OCI-LY3 (cell line): ENCODE measurements around the gene CBLN2.

ENCODE experiments used
- H2AFZ ChIP-seq: fragments of 200-600, 300-600 bp; shearing (Covaris generic); 2 replicates; pipeline ENCODE4 v1.6.0; 2014; ENCODE audit warnings: antibody characterized with exemption, low read depth, low read length
- H3K27ac ChIP-seq: fragments of 200-600, 300-600 bp; sonication (generic); 2 replicates; pipeline ENCODE4 v1.5.1; 2014; ENCODE audit warnings: mild to moderate bottlenecking, low read length, moderate library complexity, mixed read lengths
- H3K27me3 ChIP-seq: fragments of 200-600, 300-600 bp; sonication (generic); 2 replicates; pipeline ENCODE4 v1.6.1; 2014; ENCODE audit warnings: low read depth, low read length, mixed read lengths
- H3K36me3 ChIP-seq: fragments of 200-600, 300-600 bp; sonication (generic); replicated peaks from 2 replicates; pipeline ENCODE3; 2014; ENCODE audit warnings: low read depth, low read length, mixed read lengths
- H3K4me1 ChIP-seq: fragments of 300-600, 200-600 bp; sonication (generic); 2 replicates; pipeline ENCODE4 v1.6.1; 2014; ENCODE audit warnings: low read length, mixed read lengths
- H3K4me2 ChIP-seq: fragments of 200-600, 300-600 bp; sonication (generic); 2 replicates; pipeline ENCODE4 v1.6.1; 2014; ENCODE audit warnings: low read length, mixed read lengths
- H3K4me3 ChIP-seq: fragments of 300-600, 200-600 bp; sonication (generic); 2 replicates; pipeline ENCODE4 v1.5.1; 2014; ENCODE audit warnings: antibody characterized with exemption, mild to moderate bottlenecking, low read length, moderate library complexity
- H3K79me2 ChIP-seq: fragments of 300-600, 200-600 bp; shearing (Covaris generic); 2 replicates; pipeline ENCODE4 v1.6.1; 2014; ENCODE audit warnings: mild to moderate bottlenecking, low read length, mixed read lengths
- H3K9ac ChIP-seq: fragments of 300-600, 200-600 bp; shearing (Covaris generic); 2 replicates; pipeline ENCODE4 v1.6.0; 2014; ENCODE audit warnings: mild to moderate bottlenecking, low read length, moderate library complexity
- H3K9me3 ChIP-seq: fragments of 200-600, 300-600 bp; shearing (Covaris generic); 2 replicates; pipeline ENCODE4 v1.6.1; 2014; ENCODE audit warnings: low read length, mixed read lengths; ENCODE audit not compliant: insufficient read depth
- H4K20me1 ChIP-seq: fragments of 200-600, 300-600 bp; sonication (generic); 2 replicates; pipeline ENCODE4 v1.6.1; 2016; ENCODE audit warnings: low read length, mixed read lengths; ENCODE audit not compliant: insufficient read depth
- CTCF ChIP-seq: fragments of 200-600, 300-600 bp; sonication (generic); IDR thresholded peaks from 2 replicates; pipeline ENCODE4 v1.5.1; 2014; ENCODE audit warnings: antibody characterized with exemption, low read length, low read depth
- EZH2phosphoT487 ChIP-seq: fragments of 200-600 bp; shearing (Covaris generic); IDR thresholded peaks from 2 replicates; pipeline ENCODE4 v1.6.1; 2018; ENCODE audit warnings: antibody characterized with exemption, mixed run types, low read depth

CBLN2 gene

GRCh38 chr18:72539901-72540300 lies 4.2 kb downstream of the CBLN2 start:
- no peak overlapping the region for H2AFZ ChIP-seq
- H3K4me2 ChIP-seq = no peak overlapping the region
- no peaks in the 10 kb centered on the region for H3K27me3 ChIP-seq

GRCh38 chr18:72530622-72531021 lies 13.5 kb downstream of the CBLN2 start:
- TF ChIP-seq CTCF (peak; percentile 89), EZH2phosphoT487 (no peak)
- H3K36me3 ChIP-seq = no peaks in the 10 kb centered on the region
- H3K27me3 ChIP-seq = no peaks in the 10 kb centered on the region
- H3K9ac ChIP-seq = no peak overlapping the region
- H3K9me3 ChIP-seq = no peaks in the 10 kb centered on the region
- no peak overlapping the region for H3K27ac ChIP-seq
- H2AFZ ChIP-seq = no peak overlapping the region
- peaks cover 8% of the 10 kb centered on the region for H3K4me1 ChIP-seq
- H4K20me1 ChIP-seq = no peaks in the 10 kb centered on the region
- H3K4me2 ChIP-seq = peak overlapping the region; percentile 6; the same call in 1 of the 2 replicates
- H3K79me2 ChIP-seq = no peaks in the 10 kb centered on the region
- H3K4me3 ChIP-seq = no peak overlapping the region

More at GRCh38 chr18:72539901-72540300, 4.2 kb downstream of the CBLN2 start:
- no peaks in the 10 kb centered on the region for H4K20me1 ChIP-seq
- H3K9me3 ChIP-seq = no peaks in the 10 kb centered on the region
- no peaks in the 10 kb centered on the region for H3K4me1 ChIP-seq
- no peak overlapping the region for H3K27ac ChIP-seq
- H3K36me3 ChIP-seq = no peaks in the 10 kb centered on the region
- TF ChIP-seq EZH2phosphoT487 (no peak), CTCF (no peak)
- no peaks in the 10 kb centered on the region for H3K79me2 ChIP-seq
- H3K9ac ChIP-seq = no peak overlapping the region
- H3K4me3 ChIP-seq = no peak overlapping the region

DNA sequence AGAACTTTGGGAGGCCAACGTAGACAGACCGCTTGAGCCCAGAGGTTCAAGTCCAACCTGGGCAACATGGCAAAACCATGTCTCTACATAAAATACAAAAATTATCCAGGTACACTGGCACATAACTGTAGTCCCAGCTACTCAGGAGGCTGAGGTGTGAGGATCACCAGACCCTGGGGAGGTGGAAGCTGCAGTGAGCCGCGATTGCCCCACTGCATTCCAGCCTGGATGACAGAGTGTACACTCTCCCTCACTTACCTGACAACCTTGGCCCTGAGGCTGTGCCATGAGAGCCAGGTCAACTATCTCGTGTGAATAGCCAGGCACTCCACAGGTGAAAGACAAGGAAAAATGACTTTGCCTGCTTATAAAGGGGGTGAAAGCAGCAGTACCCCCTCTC lies 39.3 kb downstream of the CBLN2 start:
- no peaks in the 10 kb centered on the region for H3K79me2 ChIP-seq
- no peak for TF ChIP-seq EZH2phosphoT487
- no peak overlapping the region for H2AFZ ChIP-seq
- no peaks in the 10 kb centered on the region for H3K4me1 ChIP-seq
- no peak overlapping the region for H3K4me3 ChIP-seq
- no peaks in the 10 kb centered on the region for H3K36me3 ChIP-seq
- H3K9me3 ChIP-seq = no peaks in the 10 kb centered on the region
- H3K9ac ChIP-seq = no peak overlapping the region
- H4K20me1 ChIP-seq = no peaks in the 10 kb centered on the region
- H3K27ac ChIP-seq = no peak overlapping the region
- H3K4me2 ChIP-seq = no peak overlapping the region
- H3K27me3 ChIP-seq = no peaks in the 10 kb centered on the region

- Histone ChIP-seq H3K27ac (no peak overlapping the region), H3K79me2 (no peaks in the 10 kb centered on the region), H3K4me3 (no peak overlapping the region), H3K9me3 (no peaks in the 10 kb centered on the region), H4K20me1 (no peaks in the 10 kb centered on the region), H3K36me3 (no peaks in the 10 kb centered on the region), H3K9ac (no peak overlapping the region), H3K4me2 (no peak overlapping the region), H3K4me1 (no peaks in the 10 kb centered on the region), H2AFZ (no peak overlapping the region), H3K27me3 (no peaks in the 10 kb centered on the region)
- no peak for TF ChIP-seq EZH2phosphoT487
- no peak for TF ChIP-seq CTCF
These were observed 41.3 kb downstream of the CBLN2 start for GRCh38 chr18:72502671-72503431.
